IPS-20b (cell line): Measurements from ENCODE around the gene ANKDD1A.

ENCODE experiments used
- H3K27ac ChIP-seq: one replicate; pipeline ENCODE4 v1.5.1; 2013; ENCODE audit warnings: low read length
- H3K27me3 ChIP-seq: 2 replicates; pipeline ENCODE4 v1.6.1; 2013; ENCODE audit warnings: mild to moderate bottlenecking, low read length, inconsistent platforms; ENCODE audit not compliant: insufficient read depth
- H3K36me3 ChIP-seq: 2 replicates; pipeline ENCODE4 v1.6.1; 2013; ENCODE audit warnings: low read depth, mild to moderate bottlenecking, inconsistent platforms, low read length, moderate library complexity; ENCODE audit not compliant: insufficient read depth
- H3K4me1 ChIP-seq: 2 replicates; pipeline ENCODE4 v1.6.1; 2013; ENCODE audit warnings: mild to moderate bottlenecking, control low read depth, inconsistent platforms, low read length, moderate library complexity; ENCODE audit not compliant: insufficient read depth
- H3K4me3 ChIP-seq: 2 replicates; pipeline ENCODE4 v1.5.1; 2013; ENCODE audit warnings: mild to moderate bottlenecking, low read length, inconsistent platforms
- H3K9ac ChIP-seq: 2 replicates; pipeline ENCODE4 v1.6.1; 2013; ENCODE audit warnings: low read depth, mild to moderate bottlenecking, inconsistent platforms, low read length, moderate library complexity
- H3K9me3 ChIP-seq: 2 replicates; pipeline ENCODE4 v1.6.1; 2013; ENCODE audit warnings: mild to moderate bottlenecking, low read depth, low read length, inconsistent platforms; ENCODE audit not compliant: insufficient read depth

Gene ANKDD1A

GRCh38 chr15:65006876-65007275, 95.2 kb downstream of the ANKDD1A start:
- peaks cover 24% of the 10 kb centered on the region for H3K36me3 ChIP-seq
- H3K27ac ChIP-seq: no peak overlapping the region
- H3K27me3 ChIP-seq: no peaks in the 10 kb centered on the region
- H3K4me1 ChIP-seq: no peaks in the 10 kb centered on the region; the same call in 1 of the 2 replicates
- H3K9me3 ChIP-seq: no peaks in the 10 kb centered on the region
- H3K4me3 ChIP-seq: no peak overlapping the region
- H3K9ac ChIP-seq: no peak overlapping the region
